ENCODE measurements around the gene CYP19A1.

DNA sequence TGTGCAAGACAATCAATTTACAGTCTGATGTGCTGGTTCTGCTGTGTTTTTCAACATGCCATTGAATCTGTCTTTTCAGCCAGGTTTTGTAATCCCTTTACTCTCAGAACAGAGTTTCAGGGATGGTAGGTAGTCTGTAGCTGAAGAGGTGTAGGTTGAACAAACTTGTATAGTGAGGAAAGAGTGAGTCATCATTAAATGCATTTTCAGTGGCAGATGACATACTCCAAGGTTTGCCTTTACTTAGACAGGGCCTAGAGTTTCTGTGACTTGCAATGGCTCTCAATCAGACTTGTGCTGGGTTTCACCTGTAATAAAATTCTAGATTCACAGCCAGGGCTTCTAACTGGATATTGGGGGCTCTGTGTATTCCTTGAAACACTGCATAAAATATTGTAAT lies 94.6 kb downstream of the CYP19A1 start:
- TF ChIP-seq, protein P1, sequence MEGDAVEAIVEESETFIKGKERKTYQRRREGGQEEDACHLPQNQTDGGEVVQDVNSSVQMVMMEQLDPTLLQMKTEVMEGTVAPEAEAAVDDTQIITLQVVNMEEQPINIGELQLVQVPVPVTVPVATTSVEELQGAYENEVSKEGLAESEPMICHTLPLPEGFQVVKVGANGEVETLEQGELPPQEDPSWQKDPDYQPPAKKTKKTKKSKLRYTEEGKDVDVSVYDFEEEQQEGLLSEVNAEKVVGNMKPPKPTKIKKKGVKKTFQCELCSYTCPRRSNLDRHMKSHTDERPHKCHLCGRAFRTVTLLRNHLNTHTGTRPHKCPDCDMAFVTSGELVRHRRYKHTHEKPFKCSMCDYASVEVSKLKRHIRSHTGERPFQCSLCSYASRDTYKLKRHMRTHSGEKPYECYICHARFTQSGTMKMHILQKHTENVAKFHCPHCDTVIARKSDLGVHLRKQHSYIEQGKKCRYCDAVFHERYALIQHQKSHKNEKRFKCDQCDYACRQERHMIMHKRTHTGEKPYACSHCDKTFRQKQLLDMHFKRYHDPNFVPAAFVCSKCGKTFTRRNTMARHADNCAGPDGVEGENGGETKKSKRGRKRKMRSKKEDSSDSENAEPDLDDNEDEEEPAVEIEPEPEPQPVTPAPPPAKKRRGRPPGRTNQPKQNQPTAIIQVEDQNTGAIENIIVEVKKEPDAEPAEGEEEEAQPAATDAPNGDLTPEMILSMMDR (IDR thresholded peaks at IDR 0.05): no peak
- TF ChIP-seq POLR2A (IDR thresholded peaks at IDR 0.05): no peak
